ENCODE measurements around the gene GUCD1. TPM values are rescaled to one million over a fixed set of nuclear protein-coding genes. Genes with fewer than 3 reads are reported as not detected.

Gene GUCD1
- total and polyA plus RNA-seq, 2 of the 13 experiments (the other 11 are each of a cell fraction or from before 2014, with no cell fraction given): 128 to 245 TPM

GRCh38 chr22:24506802-24507438 lies 48.0 kb downstream of the GUCD1 start (continued):
- TF ChIP-seq IKZF5 (CRISPR knock-in tag; IDR thresholded peaks at IDR 0.05) (peak; percentile 42; the same call in 1 of the 2 replicates), ZBTB33 (CRISPR knock-in tag; IDR thresholded peaks at IDR 0.05) (peak; percentile 86; the same call in 1 of the 2 replicates), TCF7 (IDR thresholded peaks at IDR 0.05; ENCODE audit: low read depth) (0 out of 2 replicates have a peak, but pooled peaks have one; percentile 26), HIC2 (CRISPR knock-in tag; IDR thresholded peaks at IDR 0.05; ENCODE audit: low read depth) (peak; percentile 64; the same call in 1 of the 2 replicates), ETV6 (CRISPR knock-in tag; conservative IDR thresholded peaks at IDR 0.05) (no peak)
